AML-193 (cell line): ENCODE data around the gene KLK6.

Experiments
- DNase-seq, 2 experiments: peaks; one replicate each; lab custom pipeline; 2025; lab: John Stamatoyannopoulos, UW

KLK6 gene

DNA sequence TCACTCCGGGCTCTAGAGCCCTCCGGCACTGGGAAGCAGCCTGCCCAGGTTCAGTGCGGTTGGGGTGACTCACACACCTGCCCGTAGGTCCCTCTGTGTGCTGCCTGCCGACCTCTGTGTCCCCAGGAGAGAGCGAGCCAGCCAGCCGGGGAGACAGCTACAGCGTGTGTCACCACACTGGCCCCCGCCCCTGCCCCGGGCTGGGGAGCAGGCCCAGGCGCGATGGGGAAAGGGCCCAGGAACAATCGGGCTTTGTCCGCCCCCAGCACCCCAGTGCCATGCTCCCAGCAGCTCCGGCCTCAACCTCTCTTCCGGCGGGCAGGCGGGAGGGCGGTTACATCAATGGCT is at the start of gene KLK6:
TSS of gene KLK6 (minus strand) at position 179 of the 348 bp plus-strand sequence. CDS start 1,487 bp downstream, outside the sequence.
- no peak for DNase-seq

DNA sequence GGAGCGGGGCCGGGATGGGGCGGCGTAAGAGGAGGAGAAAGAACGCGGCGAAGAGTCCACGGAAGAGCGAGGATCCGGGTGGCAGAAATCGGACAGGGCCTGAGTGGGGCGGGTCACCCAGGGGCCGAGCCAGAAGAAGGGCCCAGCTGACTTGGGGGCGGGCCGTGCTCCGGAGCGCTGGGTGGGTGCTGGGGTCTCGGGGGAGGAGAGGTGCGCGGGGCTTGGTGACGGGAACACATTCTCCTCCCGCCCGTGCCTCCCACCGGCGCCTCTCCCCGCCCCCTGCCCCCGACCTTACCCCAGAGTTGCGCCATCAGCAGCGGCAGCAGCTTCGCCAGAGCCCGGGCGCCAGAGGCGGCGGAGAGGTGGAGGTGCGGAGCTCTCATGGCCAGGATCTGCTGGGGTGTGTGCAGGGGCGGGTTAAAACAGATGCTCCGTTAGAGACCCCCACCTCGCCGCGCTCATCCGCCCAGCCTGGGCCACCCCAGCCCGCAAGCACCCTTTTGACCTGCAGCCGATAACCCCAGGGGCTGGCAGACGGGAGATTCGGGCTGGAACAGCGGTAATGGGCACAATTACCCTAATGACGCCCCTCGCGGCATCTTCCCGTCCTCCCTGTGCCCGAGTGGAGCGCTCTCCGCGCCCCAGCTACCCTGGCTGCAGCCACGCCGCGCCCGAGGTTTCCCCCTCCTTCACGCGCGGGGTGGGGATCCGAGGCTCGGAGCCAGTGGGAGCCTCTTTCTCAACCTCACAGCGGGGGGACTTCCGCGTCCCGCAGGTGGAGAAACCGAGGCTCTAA is 49.6 kb upstream of the KLK6 start:
- DNase-seq, result no peak

DNA sequence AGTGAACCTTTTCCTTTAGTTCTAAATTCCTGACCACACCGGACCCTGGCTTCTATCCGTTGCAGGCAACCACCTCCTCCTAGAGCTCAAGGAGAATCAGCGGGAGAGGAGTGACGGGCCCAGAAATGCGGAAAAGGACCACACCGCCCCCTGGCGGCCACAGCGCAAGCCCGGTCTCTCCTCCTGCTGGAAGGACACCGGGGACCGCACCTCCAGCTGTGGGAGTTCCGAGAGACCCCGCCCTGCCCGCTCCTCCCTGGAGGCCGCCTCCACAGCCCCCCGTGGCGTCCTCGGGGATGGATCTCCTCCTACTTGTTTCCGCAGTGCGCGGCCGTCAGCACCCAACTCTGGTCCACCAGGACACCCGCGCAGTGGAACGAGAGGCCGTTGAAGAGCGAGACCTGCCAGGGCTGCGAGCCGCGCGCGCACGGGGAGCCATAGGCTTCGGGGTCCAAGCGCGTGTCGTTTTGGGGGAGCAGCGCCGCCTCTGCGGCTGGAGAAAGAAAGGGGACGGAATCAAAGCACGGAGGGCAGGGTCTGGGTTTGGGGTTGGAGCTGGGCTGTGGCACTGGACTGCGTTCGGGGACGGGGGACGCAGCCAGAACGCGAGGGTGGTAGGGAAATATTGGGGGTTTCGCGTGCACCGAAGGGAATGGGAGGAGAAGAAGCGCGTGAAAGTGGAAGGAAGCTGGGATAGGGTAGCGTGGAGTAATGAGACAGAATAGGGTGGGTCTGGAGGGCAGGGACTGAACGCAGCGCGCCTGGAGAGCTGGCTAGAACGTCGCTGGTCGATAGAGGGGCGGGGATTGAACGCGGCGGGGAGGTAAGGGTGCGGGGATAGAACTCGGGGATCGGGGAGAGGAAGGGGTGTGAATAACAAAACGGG is 47.6 kb upstream of the KLK6 start:
- DNase-seq, result no peak

DNA sequence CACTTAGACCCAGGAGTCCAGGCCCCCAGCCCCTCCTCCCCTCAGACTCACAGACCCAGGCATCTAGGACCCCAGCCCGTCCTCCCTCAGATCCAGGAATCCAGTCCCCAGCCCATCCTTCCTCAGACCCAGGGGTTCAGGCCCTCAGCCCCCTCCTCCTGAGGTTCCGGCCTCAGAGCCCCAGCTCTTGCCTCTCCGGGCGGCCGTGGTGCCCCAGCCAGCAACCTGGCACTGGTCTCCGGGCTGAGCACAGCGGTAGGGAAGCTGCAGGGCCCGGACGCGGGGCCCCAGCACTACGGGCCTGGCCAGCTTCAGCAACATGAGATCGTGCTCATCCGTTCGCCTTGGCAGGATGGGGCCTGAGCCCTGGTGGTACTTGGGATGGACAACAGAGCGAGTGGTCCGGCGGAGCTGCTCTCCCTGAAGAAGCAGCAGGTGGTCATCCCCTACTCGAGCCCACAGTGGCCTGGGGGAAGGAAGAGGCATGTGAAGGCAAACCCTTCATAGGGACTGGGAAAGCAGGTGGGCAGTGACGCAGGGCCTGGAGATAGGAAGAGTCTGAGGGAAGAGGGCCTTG is 46.4 kb upstream of the KLK6 start:
- no peak for DNase-seq

DNA sequence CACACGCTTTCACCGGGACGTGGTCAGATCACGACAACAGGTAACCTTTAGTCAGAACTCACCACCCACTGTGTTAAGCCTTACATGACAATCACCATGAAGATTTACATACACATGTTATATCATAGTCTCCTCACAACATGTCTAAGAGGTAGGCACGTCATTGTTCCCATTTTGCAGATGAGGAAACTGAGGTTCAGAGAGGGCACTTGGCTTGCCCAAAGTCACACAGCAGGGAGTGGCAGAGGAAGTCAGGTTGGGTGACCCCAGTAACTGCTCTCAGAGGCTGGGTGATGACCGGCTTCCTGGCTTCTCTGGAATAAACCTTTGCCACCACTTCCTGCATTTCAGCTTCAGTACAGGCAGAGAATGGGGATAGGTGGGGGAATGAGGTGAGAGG is 44.9 kb upstream of the KLK6 start:
- DNase-seq, result no peak

DNA sequence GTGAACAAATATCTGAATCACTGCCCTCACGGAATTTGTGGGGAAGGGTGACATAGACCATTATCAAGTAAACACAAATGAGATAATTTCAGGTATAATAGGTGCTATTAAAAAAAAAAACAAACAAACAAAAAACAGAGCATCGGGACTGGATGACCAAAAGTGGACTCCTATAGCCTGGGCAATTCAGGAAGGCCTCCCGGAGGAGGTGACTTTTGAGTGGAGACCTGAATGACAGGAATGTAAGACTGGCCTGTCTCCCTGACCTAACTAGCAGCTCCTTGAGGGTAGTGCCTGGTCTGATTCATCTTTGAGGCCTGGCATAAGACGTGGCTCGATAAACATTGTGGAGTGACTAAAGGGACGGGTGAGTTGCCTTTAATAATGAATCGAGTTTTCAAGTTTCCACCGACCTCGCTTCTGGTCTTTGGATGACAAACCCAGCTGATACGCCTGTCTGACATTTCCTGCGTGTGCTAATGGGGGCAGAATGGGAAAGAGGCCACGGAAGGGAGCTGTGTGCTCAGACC is 43.3 kb upstream of the KLK6 start:
- DNase-seq, result no peak

DNA sequence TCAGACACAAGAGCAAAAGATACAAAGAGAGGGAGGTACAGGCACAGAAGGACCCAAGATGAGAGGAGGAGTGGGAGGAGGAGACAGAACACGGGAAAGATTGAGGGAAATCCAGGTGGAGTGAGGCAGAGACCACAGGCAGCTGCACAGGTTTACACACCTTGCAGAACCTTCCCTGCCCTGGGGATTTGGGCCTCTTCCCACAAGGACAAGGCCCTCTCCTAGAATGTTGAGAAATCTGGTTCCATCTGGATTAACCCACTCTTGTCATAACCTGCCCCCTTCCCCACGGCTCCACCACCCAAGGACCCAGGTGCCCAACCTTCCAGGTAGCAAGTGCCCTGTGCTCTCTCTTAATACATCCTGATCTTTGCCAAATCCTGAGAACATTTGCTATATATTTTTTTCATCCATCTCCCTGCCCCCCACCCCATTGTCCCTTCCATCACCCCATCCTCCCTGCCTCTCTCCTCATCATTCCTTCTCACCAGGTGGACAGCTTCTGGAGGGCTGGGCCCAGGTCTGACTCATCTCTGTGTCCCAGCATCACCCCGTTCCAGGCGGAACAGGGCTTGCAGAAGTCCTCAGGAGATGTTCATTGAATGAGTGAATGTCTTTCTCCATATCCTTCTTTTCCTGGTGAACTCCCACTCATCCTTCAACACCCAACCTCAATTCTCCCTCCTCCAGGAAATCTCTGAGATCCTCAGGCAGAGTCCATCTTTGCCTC is 40.8 kb upstream of the KLK6 start:
- DNase-seq, result no peak

DNA sequence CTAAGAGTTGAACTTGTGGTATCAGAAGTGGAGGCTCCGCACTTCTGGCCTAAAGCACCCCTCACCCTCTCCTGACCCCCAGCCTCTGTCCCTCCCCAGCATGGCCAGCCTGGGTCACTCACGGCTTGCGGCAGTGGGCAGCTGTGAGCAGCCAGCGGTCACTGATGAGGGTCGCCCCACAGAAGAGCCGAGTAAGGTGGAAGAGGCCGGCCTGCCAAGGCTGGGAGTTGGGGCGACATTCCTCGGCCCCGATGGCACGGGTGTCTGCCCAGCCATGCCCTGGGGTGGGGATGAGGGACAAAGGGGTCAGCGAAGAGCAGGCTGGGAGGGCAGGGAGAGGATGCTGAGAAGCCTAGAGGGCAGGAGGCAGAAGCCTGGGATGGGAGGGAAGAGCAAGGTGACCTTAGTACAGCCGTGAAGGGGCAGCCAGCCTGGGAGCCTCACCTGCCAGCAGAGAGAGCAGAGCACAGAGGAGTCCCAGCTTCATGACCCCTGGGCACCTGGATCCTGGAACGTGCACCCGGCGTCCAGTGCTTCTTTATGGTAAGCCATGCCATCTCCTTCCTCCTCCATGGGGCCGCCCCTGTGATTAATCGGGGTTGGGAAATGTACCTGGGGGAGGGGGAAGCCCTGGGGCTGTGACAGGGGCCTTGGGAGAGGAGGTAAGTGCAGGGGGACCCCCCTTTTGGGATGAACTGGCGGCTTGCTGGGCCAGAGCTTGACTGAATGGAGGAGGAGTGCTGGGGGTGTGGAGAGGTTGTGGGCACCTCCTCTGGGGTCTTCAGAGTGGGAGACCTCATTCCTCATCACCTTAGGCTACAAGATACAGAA is 39.9 kb upstream of the KLK6 start:
- no peak for DNase-seq

DNA sequence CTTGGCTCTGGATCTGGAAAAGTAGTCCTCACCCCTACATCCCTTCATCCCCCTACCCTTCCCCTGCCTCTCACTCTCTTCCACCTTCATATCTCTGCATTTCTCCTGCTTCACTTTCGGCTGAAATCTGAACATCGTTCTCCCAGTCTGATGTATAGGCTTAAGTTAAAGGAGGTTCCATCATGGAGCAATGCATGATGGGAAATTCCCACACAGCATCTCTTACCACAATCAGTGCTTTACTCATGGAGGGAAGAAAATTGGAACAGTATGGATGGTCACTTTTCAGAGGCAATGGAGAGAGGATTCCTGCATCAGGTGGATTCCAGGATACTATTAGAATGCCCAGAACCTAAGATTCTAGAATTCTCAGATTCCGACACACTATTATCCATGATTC is 38.1 kb upstream of the KLK6 start:
- no peak for DNase-seq

DNA sequence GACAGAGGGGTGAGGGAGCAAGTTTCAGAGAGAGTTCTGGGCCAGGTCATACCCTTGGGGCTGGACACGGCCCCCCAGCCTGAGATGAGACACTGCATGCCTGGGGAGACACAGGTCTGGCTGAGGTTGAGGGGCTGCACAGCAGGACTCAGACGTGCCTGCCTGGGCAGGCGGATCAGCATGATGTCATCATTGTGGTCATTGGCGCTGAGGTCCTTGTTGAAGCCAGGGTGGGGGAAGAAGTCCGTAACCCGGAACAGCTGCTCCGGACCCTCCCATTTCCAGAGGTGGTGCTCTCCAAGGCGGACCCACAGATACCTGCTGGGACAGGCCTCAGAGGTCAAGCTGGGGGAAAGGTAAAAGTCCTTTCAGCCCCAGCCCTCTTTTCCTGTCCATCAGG is 37.0 kb upstream of the KLK6 start:
- no peak for DNase-seq

DNA sequence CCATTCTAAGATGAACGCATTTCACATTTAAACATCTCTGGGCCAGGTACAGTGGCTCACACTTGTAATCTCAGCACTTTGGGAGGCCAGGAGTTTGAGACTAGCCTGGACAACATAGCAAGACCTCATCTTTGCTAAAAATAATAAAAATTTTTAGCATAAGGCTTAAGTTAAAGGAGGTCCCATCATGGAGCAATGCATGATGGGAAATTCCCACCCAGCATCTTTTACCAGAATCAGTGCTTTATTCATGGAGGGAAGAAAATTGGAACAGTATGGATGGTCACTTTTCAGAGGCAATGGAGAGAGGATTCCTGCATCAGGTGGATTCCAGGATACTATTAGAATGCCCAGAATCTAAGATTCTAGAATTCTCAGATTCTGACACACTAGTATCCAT is 35.9 kb upstream of the KLK6 start:
- DNase-seq, result no peak

DNA sequence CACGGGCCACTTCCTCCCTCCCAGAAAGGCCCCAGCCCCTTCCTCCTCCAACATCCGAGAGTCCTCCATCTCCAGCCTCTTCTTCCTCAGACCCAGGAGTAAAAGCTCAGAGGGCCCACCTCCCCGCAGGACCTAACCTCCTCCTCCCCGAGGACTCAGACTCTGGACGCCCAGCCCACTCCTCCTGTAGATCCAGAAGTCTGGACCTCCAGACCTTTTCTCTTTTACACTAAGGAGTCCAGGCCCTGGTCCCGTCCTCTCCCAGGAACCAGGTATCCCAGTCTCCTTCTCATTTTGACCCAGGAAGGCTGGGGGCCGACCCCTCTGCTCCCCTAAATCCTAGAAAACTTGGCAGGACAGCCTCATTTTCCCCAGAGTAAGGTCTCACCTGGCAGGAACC is 33.9 kb upstream of the KLK6 start:
- no peak for DNase-seq

DNA sequence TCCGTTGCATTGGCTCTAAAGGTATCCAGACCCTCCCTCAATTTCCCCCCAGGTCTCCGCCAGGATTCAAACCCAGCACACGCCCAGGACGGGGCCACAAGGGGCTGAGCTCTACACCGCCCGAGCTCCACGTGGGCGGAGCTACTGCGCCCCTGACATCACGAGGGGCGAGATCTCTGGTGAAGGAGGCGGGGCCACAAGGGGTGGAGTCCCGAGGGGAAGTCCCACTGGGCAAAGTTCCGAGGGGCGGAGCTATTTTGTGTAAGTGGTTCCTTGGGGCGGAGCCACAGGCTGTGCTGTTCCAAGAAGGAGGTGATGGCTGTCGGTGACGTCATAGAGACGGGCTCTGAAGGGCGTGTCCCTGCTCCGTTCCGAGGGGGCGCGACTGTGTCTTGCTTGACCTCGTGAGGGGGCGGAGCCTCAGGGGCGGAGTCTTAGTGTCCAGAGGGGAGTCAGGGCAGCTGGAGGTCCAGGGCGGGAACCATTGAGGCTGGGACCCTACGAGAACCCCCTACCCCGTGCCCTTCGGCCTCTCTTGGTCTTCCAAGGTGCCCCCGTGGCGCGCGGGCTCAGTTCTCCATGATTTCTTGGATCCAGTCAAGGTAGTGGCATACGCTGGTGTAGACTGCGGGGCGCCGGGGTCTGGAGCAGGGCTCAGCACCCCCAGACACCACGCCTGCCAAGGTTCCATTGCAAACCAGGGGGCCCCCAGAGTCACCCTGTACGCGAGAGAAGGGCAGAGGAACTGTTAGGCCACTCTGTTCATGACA is 33.3 kb upstream of the KLK6 start:
- DNase-seq, result no peak

DNA sequence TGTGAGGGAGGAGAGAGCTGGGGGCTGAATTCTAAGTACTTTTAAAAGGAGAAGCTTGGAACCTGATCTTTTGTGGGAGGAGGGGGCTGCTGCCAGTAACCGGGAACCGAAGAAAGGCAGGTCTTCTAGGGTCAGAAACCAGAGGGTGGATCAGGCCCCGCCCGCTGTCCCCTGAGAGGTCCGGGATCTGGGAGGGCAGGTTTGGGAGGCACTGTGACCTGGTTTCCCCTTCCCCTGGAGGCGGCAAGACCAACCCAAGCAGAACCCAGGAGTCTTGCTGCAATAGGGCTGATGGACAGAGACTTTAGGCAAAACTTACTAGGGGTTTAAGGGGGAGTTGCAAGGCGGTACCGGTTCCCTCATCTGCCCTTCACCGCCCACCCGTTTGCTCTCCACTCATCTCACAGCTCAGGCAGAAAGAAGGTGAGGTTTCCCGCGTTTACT is 32.7 kb upstream of the KLK6 start:
- DNase-seq, result no peak

DNA sequence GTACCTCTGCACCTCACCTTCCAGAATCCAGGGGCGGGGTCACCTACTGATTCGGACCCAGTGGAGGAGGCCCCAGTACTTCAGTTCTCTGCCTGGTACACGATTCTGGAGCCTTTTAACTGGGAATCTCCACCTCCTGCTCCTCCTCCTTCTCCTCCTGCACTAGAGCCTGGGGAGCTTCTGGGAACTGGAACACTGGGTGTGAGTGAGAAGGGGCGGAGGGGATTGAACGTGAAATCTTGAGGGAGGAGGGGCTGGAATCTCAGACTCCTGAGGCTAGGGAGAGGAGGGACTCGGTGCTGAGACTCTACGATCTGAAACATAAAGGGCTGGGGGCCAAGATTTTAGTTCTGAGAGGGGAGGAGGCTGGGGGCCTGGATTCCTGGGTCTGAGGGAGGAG is 32.1 kb upstream of the KLK6 start, which contains the start of gene KLK8:
TSS of gene KLK8 (minus strand) at position 90 of the 400 bp plus-strand sequence. CDS start 437 bp downstream, outside the sequence.
- DNase-seq, result no peak

DNA sequence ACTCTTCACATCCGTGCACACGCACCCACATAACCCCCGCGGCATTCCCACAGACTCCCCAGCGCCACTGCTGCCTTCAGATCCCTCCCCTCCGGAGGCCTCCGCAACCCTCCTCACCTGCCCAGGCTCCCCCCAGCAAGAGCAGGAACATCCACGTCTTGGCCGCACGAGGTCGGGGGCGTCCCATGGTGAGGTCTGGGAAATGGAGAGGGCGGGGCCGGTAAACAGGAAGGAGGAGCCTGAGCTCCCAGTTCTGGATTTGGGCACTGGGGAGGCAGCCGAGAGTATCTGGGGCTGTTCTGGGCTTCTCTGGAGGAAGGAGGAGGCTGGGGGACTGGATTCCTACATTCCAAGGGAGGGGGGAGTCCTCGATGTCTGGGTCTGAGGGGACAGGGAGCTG is 31.6 kb upstream of the KLK6 start:
- no peak for DNase-seq

DNA sequence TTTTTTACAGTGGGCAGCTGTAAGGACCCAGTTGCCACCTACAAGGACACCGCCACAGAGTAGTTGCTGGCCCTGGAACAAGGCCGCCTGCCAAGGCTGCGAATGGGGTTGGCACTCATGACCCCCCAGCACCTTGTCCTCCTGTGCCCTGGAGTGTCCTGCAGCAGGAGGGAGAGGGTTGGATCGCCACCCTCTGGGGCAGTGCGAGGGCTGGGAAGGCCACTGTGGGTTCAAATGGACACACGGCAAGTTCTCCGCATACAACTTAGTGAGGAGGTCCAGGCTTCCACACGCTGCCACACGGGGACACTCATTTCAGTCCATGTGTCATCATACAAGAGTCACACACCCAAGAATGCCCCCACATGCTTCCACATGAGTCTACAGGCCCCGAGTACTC is 31.0 kb upstream of the KLK6 start:
- DNase-seq, result no peak

DNA sequence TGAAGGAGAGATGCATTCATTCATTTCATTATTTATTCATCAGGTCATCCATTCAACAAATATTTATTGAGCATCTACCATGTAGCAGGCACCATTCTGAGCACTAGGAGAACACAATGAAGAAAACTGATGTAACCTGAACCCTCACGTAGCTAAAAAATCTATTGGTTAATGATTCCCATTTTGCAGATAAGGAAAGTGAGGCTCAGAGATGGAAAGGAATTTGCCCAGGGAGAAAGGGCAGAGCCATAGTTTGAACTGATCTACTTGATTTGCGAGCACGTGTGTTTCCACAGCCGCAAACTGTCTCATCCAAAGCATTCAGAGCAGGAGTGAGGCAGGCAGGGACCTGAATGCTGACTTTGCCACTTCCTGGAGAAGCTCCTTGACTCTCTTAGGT is 29.3 kb upstream of the KLK6 start:
- no peak for DNase-seq

DNA sequence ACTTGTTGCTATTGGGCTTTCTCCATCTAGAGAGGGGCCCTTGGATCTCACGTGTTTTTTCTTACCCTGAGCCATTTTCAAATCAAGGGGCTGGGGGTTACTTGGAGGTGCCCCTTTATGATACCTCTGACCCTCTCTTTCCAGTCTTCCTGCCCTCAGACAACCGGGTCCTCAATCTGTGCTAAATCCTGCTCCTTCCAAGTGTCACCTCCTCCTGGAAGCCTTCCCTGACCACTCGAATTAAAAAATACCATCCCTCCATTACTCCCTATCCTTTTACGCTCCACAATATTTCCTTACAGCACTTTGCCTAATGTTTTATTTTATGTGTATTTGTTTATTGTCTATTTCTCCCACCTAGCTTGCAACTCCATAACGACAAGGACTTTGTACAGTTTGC is 28.7 kb upstream of the KLK6 start:
- DNase-seq, result no peak

DNA sequence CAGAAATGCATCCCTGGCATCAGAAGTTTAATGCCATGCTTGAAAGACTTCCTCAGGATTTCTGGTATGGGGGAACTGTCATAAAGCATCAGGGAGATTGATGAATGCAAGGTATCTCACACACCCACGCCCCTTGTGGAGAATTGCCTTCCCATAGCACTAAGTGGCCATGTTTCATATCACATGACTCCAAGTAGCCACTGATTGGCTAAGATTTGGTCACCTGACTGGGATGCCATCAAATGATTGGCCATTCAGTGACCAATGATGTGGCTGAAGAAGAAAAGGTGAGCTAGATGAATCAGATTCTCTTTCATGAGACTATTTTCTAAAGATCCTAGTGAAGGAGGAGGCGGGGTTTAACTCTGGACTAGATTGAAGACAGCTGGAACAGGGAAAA is 24.7 kb upstream of the KLK6 start:
- no peak for DNase-seq
